RWPE2 (cell line): Measurements from ENCODE around the gene ETDB.

Source experiments
- ATAC-seq: fragments of 200-7000 bp; cut with Tn5 transposase; 3 replicates; pipeline ENCODE4 v1.9.1; 2021; ENCODE audit warnings: low read depth
- DNase-seq: peaks from one replicate; pipeline ENCODE4 v3.0.0-alpha.2; 2020; ENCODE audit warnings: low spot score
- H3K27ac ChIP-seq: fragments of 450-650 bp; 2 replicates; pipeline ENCODE4 v1.5.1; 2017; ENCODE audit warnings: mild to moderate bottlenecking; ENCODE audit not compliant: poor library complexity, severe bottlenecking
- H3K27me3 ChIP-seq: fragments of 250-450 bp; sonication (Bioruptor Pico); 2 replicates; pipeline ENCODE4 v1.5.1; 2021; ENCODE audit warnings: mild to moderate bottlenecking, moderate library complexity; ENCODE audit not compliant: insufficient read depth, poor library complexity, severe bottlenecking
- H3K36me3 ChIP-seq: fragments of 250-450 bp; sonication (Bioruptor Pico); 2 replicates; pipeline ENCODE4 v1.5.1; 2020; ENCODE audit warnings: low read depth, mild to moderate bottlenecking, moderate library complexity
- H3K4me1 ChIP-seq: fragments of 250-450 bp; sonication (Bioruptor Pico); 2 replicates; pipeline ENCODE4 v1.5.1; 2021; ENCODE audit warnings: mild to moderate bottlenecking, moderate library complexity; ENCODE audit not compliant: insufficient read depth, poor library complexity, severe bottlenecking
- H3K4me3 ChIP-seq: fragments of 250-450 bp; sonication (Bioruptor Pico); 2 replicates; pipeline ENCODE4 v1.5.1; 2021; ENCODE audit warnings: mild to moderate bottlenecking, moderate library complexity; ENCODE audit not compliant: severe bottlenecking
- H3K9me3 ChIP-seq: fragments of 250-450 bp; sonication (Bioruptor Pico); 2 replicates; pipeline ENCODE4 v1.5.1; 2021; ENCODE audit warnings: mild to moderate bottlenecking, moderate library complexity; ENCODE audit not compliant: severe bottlenecking
- CTCF ChIP-seq: fragments of 450-650 bp; IDR thresholded peaks from one replicate; pipeline ENCODE4 v1.5.1; 2017; ENCODE audit warnings: mild to moderate bottlenecking, moderate library complexity; ENCODE audit not compliant: poor library complexity, severe bottlenecking

Gene ETDB

GRCh38 chrX:135095715-135096114, 24.6 kb downstream of the ETDB start:
- H3K4me3 ChIP-seq = no peak overlapping the region
- no peaks in the 10 kb centered on the region for H3K9me3 ChIP-seq
- H3K4me1 ChIP-seq = no peaks in the 10 kb centered on the region
- no peaks in the 10 kb centered on the region for H3K36me3 ChIP-seq
- ATAC-seq (no peak), DNase-seq (no peak)
- no peak for TF ChIP-seq CTCF
- H3K27me3 ChIP-seq = peaks cover 9% of the 10 kb centered on the region
- no peak overlapping the region for H3K27ac ChIP-seq

GRCh38 chrX:135094726-135095125, 25.6 kb downstream of the ETDB start:
- no peaks in the 10 kb centered on the region for H3K4me1 ChIP-seq
- H3K9me3 ChIP-seq = no peaks in the 10 kb centered on the region
- H3K27me3 ChIP-seq = peaks cover 6% of the 10 kb centered on the region
- TF ChIP-seq CTCF = no peak
- no peak for ATAC-seq
- H3K4me3 ChIP-seq = no peak overlapping the region
- no peak overlapping the region for H3K27ac ChIP-seq
- no peaks in the 10 kb centered on the region for H3K36me3 ChIP-seq
- no peak for DNase-seq

GRCh38 chrX:135089126-135089525, 31.2 kb downstream of the ETDB start:
- H3K4me3 ChIP-seq = no peak overlapping the region
- no peaks in the 10 kb centered on the region for H3K9me3 ChIP-seq
- no peaks in the 10 kb centered on the region for H3K27me3 ChIP-seq
- H3K4me1 ChIP-seq = no peaks in the 10 kb centered on the region
- no peak for ATAC-seq
- TF ChIP-seq CTCF = no peak
- DNase-seq = no peak
- H3K36me3 ChIP-seq = no peaks in the 10 kb centered on the region
- no peak overlapping the region for H3K27ac ChIP-seq

GRCh38 chrX:135087867-135088266, 32.5 kb downstream of the ETDB start:
- ATAC-seq (no peak), DNase-seq (no peak)
- Histone ChIP-seq H3K4me3 (no peak overlapping the region), H3K4me1 (no peaks in the 10 kb centered on the region), H3K27ac (no peak overlapping the region), H3K27me3 (no peaks in the 10 kb centered on the region), H3K36me3 (no peaks in the 10 kb centered on the region), H3K9me3 (no peaks in the 10 kb centered on the region)
- no peak for TF ChIP-seq CTCF

GRCh38 chrX:135086197-135086854, 34.0 kb downstream of the ETDB start:
- Histone ChIP-seq H3K4me1 (no peaks in the 10 kb centered on the region), H3K27ac (no peak overlapping the region), H3K36me3 (no peaks in the 10 kb centered on the region), H3K9me3 (no peaks in the 10 kb centered on the region), H3K27me3 (no peaks in the 10 kb centered on the region), H3K4me3 (no peak overlapping the region)
- no peak for DNase-seq
- peak; percentile 75 for TF ChIP-seq CTCF
- ATAC-seq = peak; percentile 84
